ENCODE results near the gene ELFN1. TPM values are rescaled to one million over a fixed set of nuclear protein-coding genes. Genes with fewer than 3 reads are reported as not detected.

ELFN1 gene
- total RNA-seq, 5 donors from 2014 or later (not counting 1 experiment from before 2014, with no cell fraction given): 0.06 to 0.12 (median 0.07) TPM; not detected in 2

GRCh38 chr7:1637155-1637554, 32.9 kb upstream of the ELFN1 start:
- no peak overlapping the region for H3K27ac Mint-ChIP-seq
- Histone ChIP-seq H3K27me3 (replicated peaks in 1 of 2; ENCODE audit: control insufficient read depth in 2 of 2, extremely low read depth in 1 of 2, insufficient read depth in 2 of 2, low read length in 1 of 2) (peaks cover 0 to 31% of the 10 kb centered on the region in 2 experiments), H3K27ac (ENCODE audit: low read length) (no peak overlapping the region), H3K4me1 (ENCODE audit: control insufficient read depth in 1 of 2, extremely low read depth in 1 of 2, insufficient read depth in 2 of 2, low read length in 2 of 2) (no peaks in the 10 kb centered on the region), H3K4me3 (ENCODE audit: control insufficient read depth in 1 of 2, extremely low read depth in 1 of 2, low read length in 1 of 2) (no peak overlapping the region), H3K9me3 (no peaks in the 10 kb centered on the region), H3K36me3 (ENCODE audit: control insufficient read depth in 2 of 2, extremely low read depth in 1 of 2, insufficient read depth in 1 of 2, low read length in 1 of 2) (no peaks in the 10 kb centered on the region)
- peaks cover 11 to 20% of the 10 kb centered on the region in 2 donors for H3K27me3 Mint-ChIP-seq
- ATAC-seq (replicated peaks in 1 of 4) (no peak), DNase-seq (no peak)
- no peaks in the 10 kb centered on the region for H3K4me1 Mint-ChIP-seq
- H3K36me3 Mint-ChIP-seq: peaks cover 4% of the 10 kb centered on the region
- H3K9me3 Mint-ChIP-seq: peaks cover 0 to 16% (median 0%) of the 10 kb centered on the region in 3 donors
- CTCF ChIA-PET: interaction anchor here (0.7 kb wide), 2 partner anchors 72 to 535 kb away, joined by 3 read pairs; no protein-coding TSS in a partner anchor
- no peak overlapping the region for H3K4me3 Mint-ChIP-seq
- no CpG with 5 or more reads among the region's 2 CpGs for WGBS (ENCODE audit: insufficient coverage)
- POLR2A ChIA-PET: no interaction called here

- H3K4me1 Mint-ChIP-seq: no peaks in the 10 kb centered on the region
- H3K27ac ChIP-seq (ENCODE audit: low read length): no peak overlapping the region
- H3K27me3 Mint-ChIP-seq: peaks cover 7 to 18% of the 10 kb centered on the region in 2 donors
- ChIA-PET CTCF (interaction anchor here in 1 of 2 donors (0.6 kb wide), 1 partner anchor 476 kb away, joined by 7 read pairs; no protein-coding TSS in a partner anchor), POLR2A (no interaction called here)
- 62% methylated on average over 8 of the region's 11 CpGs for WGBS (ENCODE audit: insufficient coverage)
- H3K27me3 ChIP-seq (replicated peaks in 1 of 2; ENCODE audit: control insufficient read depth in 2 of 2, extremely low read depth in 1 of 2, insufficient read depth in 2 of 2, low read length in 1 of 2): peaks cover 0 to 31% of the 10 kb centered on the region in 2 experiments
- ATAC-seq (replicated peaks in 1 of 4) (no peak), DNase-seq (no peak)
- H3K4me3 ChIP-seq (ENCODE audit: control insufficient read depth in 1 of 2, extremely low read depth in 1 of 2, low read length in 1 of 2): no peak overlapping the region
- H3K36me3 ChIP-seq (ENCODE audit: control insufficient read depth in 2 of 2, extremely low read depth in 1 of 2, insufficient read depth in 1 of 2, low read length in 1 of 2): no peaks in the 10 kb centered on the region
- no peaks in the 10 kb centered on the region for H3K4me1 ChIP-seq (ENCODE audit: control insufficient read depth in 1 of 2, extremely low read depth in 1 of 2, insufficient read depth in 2 of 2, low read length in 2 of 2)
- H3K9me3 Mint-ChIP-seq: peaks cover 0 to 16% (median 0%) of the 10 kb centered on the region in 3 donors
- no peak overlapping the region for H3K27ac Mint-ChIP-seq
- peaks cover 4% of the 10 kb centered on the region for H3K36me3 Mint-ChIP-seq
- H3K4me3 Mint-ChIP-seq: no peak overlapping the region
- H3K9me3 ChIP-seq: no peaks in the 10 kb centered on the region
Observed at GRCh38 chr7:1638215-1638661, 31.8 kb upstream of the ELFN1 start.

- no peaks in the 10 kb centered on the region for H3K36me3 ChIP-seq (ENCODE audit: control insufficient read depth in 2 of 2, extremely low read depth in 1 of 2, insufficient read depth in 1 of 2, low read length in 1 of 2)
- H3K27me3 ChIP-seq (replicated peaks in 1 of 2; ENCODE audit: control insufficient read depth in 2 of 2, extremely low read depth in 1 of 2, insufficient read depth in 2 of 2, low read length in 1 of 2): peaks cover 0 to 30% of the 10 kb centered on the region in 2 experiments
- peaks cover 0 to 16% (median 0%) of the 10 kb centered on the region in 3 donors for H3K9me3 Mint-ChIP-seq
- ChIA-PET POLR2A (no interaction called here), CTCF (no interaction called here)
- H3K27ac Mint-ChIP-seq: no peak overlapping the region
- DNase-seq (no peak), ATAC-seq (replicated peaks in 1 of 4) (no peak)
- H3K27me3 Mint-ChIP-seq: peaks cover 8 to 19% of the 10 kb centered on the region in 2 donors
- no peaks in the 10 kb centered on the region for H3K4me1 Mint-ChIP-seq
- H3K4me3 ChIP-seq (ENCODE audit: control insufficient read depth in 1 of 2, extremely low read depth in 1 of 2, low read length in 1 of 2): no peak overlapping the region
- H3K9me3 ChIP-seq: no peaks in the 10 kb centered on the region
- no peak overlapping the region for H3K4me3 Mint-ChIP-seq
- peaks cover 4% of the 10 kb centered on the region for H3K36me3 Mint-ChIP-seq
- H3K27ac ChIP-seq (ENCODE audit: low read length): no peak overlapping the region
- WGBS (ENCODE audit: insufficient coverage): 83% methylated on average over 8 of the region's 8 CpGs
- no peaks in the 10 kb centered on the region for H3K4me1 ChIP-seq (ENCODE audit: control insufficient read depth in 1 of 2, extremely low read depth in 1 of 2, insufficient read depth in 2 of 2, low read length in 2 of 2)
Observed at GRCh38 chr7:1639071-1639470, 31.0 kb upstream of the ELFN1 start.

GRCh38 chr7:1639532-1640175, 30.4 kb upstream of the ELFN1 start:
- Histone ChIP-seq H3K9me3 (no peaks in the 10 kb centered on the region), H3K4me1 (ENCODE audit: control insufficient read depth in 1 of 2, extremely low read depth in 1 of 2, insufficient read depth in 2 of 2, low read length in 2 of 2) (no peaks in the 10 kb centered on the region), H3K36me3 (ENCODE audit: control insufficient read depth in 2 of 2, extremely low read depth in 1 of 2, insufficient read depth in 1 of 2, low read length in 1 of 2) (no peaks in the 10 kb centered on the region), H3K4me3 (ENCODE audit: control insufficient read depth in 1 of 2, extremely low read depth in 1 of 2, low read length in 1 of 2) (no peak overlapping the region), H3K27me3 (replicated peaks in 1 of 2; ENCODE audit: control insufficient read depth in 2 of 2, extremely low read depth in 1 of 2, insufficient read depth in 2 of 2, low read length in 1 of 2) (peaks cover 0 to 27% of the 10 kb centered on the region in 2 experiments), H3K27ac (ENCODE audit: low read length) (no peak overlapping the region)
- ChIA-PET CTCF (no interaction called here), POLR2A (no interaction called here)
- H3K27me3 Mint-ChIP-seq: peaks cover 3 to 17% of the 10 kb centered on the region in 2 donors
- peaks cover 0 to 14% (median 0%) of the 10 kb centered on the region in 3 donors for H3K9me3 Mint-ChIP-seq
- H3K36me3 Mint-ChIP-seq: peaks cover 1% of the 10 kb centered on the region
- no peak overlapping the region for H3K4me3 Mint-ChIP-seq
- no peak overlapping the region for H3K27ac Mint-ChIP-seq
- no peak for ATAC-seq (replicated peaks in 1 of 4)
- WGBS (ENCODE audit: insufficient coverage): 75% methylated on average over 8 of the region's 15 CpGs
- no peaks in the 10 kb centered on the region for H3K4me1 Mint-ChIP-seq
- no peak for DNase-seq

GRCh38 chr7:1640376-1641172, 29.5 kb upstream of the ELFN1 start:
- ATAC-seq (replicated peaks in 1 of 4): no peak
- H3K27me3 Mint-ChIP-seq: peaks cover 3 to 19% of the 10 kb centered on the region in 2 donors
- H3K27me3 ChIP-seq (replicated peaks in 1 of 2; ENCODE audit: control insufficient read depth in 2 of 2, extremely low read depth in 1 of 2, insufficient read depth in 2 of 2, low read length in 1 of 2): peaks cover 0 to 36% of the 10 kb centered on the region in 2 experiments
- H3K27ac Mint-ChIP-seq: no peak overlapping the region
- H3K4me3 Mint-ChIP-seq: no peak overlapping the region
- H3K4me1 Mint-ChIP-seq: no peaks in the 10 kb centered on the region
- no peak for DNase-seq
- peaks cover 0 to 10% (median 0%) of the 10 kb centered on the region in 3 donors for H3K9me3 Mint-ChIP-seq
- no peaks in the 10 kb centered on the region for H3K4me1 ChIP-seq (ENCODE audit: control insufficient read depth in 1 of 2, extremely low read depth in 1 of 2, insufficient read depth in 2 of 2, low read length in 2 of 2)
- ChIA-PET CTCF (no interaction called here), POLR2A (no interaction called here)
- no peaks in the 10 kb centered on the region for H3K9me3 ChIP-seq
- H3K36me3 ChIP-seq (ENCODE audit: control insufficient read depth in 2 of 2, extremely low read depth in 1 of 2, insufficient read depth in 1 of 2, low read length in 1 of 2): no peaks in the 10 kb centered on the region
- no peak overlapping the region for H3K4me3 ChIP-seq (ENCODE audit: control insufficient read depth in 1 of 2, extremely low read depth in 1 of 2, low read length in 1 of 2)
- H3K36me3 Mint-ChIP-seq: no peaks in the 10 kb centered on the region
- H3K27ac ChIP-seq (ENCODE audit: low read length): no peak overlapping the region
- 81% methylated on average over 21 of the region's 21 CpGs for WGBS (ENCODE audit: insufficient coverage)

GRCh38 chr7:1641173-1641572, 28.9 kb upstream of the ELFN1 start:
- POLR2A ChIA-PET: no interaction called here
- Mint-ChIP-seq H3K27me3 (peaks cover 3 to 19% of the 10 kb centered on the region in 2 donors), H3K9me3 (peaks cover 0 to 5% (median 0%) of the 10 kb centered on the region in 3 donors), H3K27ac (no peak overlapping the region), H3K4me3 (no peak overlapping the region), H3K4me1 (no peaks in the 10 kb centered on the region), H3K36me3 (no peaks in the 10 kb centered on the region)
- no peak for ATAC-seq (replicated peaks in 1 of 4)
- Histone ChIP-seq H3K27ac (ENCODE audit: low read length) (no peak overlapping the region), H3K27me3 (replicated peaks in 1 of 2; ENCODE audit: control insufficient read depth in 2 of 2, extremely low read depth in 1 of 2, insufficient read depth in 2 of 2, low read length in 1 of 2) (peaks cover 0 to 32% of the 10 kb centered on the region in 2 experiments), H3K4me3 (ENCODE audit: control insufficient read depth in 1 of 2, extremely low read depth in 1 of 2, low read length in 1 of 2) (no peak overlapping the region), H3K36me3 (ENCODE audit: control insufficient read depth in 2 of 2, extremely low read depth in 1 of 2, insufficient read depth in 1 of 2, low read length in 1 of 2) (no peaks in the 10 kb centered on the region), H3K4me1 (ENCODE audit: control insufficient read depth in 1 of 2, extremely low read depth in 1 of 2, insufficient read depth in 2 of 2, low read length in 2 of 2) (no peaks in the 10 kb centered on the region), H3K9me3 (no peaks in the 10 kb centered on the region)
- whole genome bisulfite sequencing (ENCODE audit: insufficient coverage): 86% methylated on average over 9 of the region's 11 CpGs
- no peak for DNase-seq
- CTCF ChIA-PET: interaction anchor here in 1 of 2 donors (0.5 kb wide), 1 partner anchor 705 kb away, joined by 3 read pairs; no protein-coding TSS in a partner anchor

All from T-cell (primary cell).